Stimulated activated naive B cell treated with anti-CD40 and anti-IgM and Interleukin-4, amounts not matched to agents 10 μg/mL and 1 μg/mL and 100 μg/mL, for 72 hours (primary cell): ENCODE data around the gene WWP2.
"Not testable (repeated sequence)": the region's sequence is repeated elsewhere in the genome, so short reads cannot be mapped to it uniquely, and the experiment has no call there.

ENCODE experiments used
- ATAC-seq, 2 donors: fragments of 150-1000 bp; cut with Tn5 transposase; replicated peaks; 2 replicates each; pipeline ENCODE4 v1.10.0; 2021; ENCODE audit warnings: moderate library complexity in 1 of 2
- DNase-seq: peaks from one replicate; pipeline ENCODE4 v3.0.0; 2021
- H3K27ac Mint-ChIP-seq: one replicate; pipeline ENCODE4 v1.8.0; 2022; ENCODE audit warnings: mild to moderate bottlenecking, mixed read lengths
- H3K27me3 Mint-ChIP-seq, 2 donors: one replicate each; pipeline ENCODE4 v1.8.0; 2022; ENCODE audit warnings: mixed read lengths in 2 of 2
- H3K36me3 Mint-ChIP-seq, 2 donors: one replicate each; pipeline ENCODE4 v1.8.0; 2022; ENCODE audit warnings: mixed read lengths in 2 of 2, mild to moderate bottlenecking in 1 of 2
- H3K4me1 Mint-ChIP-seq, 2 donors: one replicate each; pipeline ENCODE4 v1.8.0; 2022; ENCODE audit warnings: mixed read lengths in 2 of 2, mild to moderate bottlenecking in 1 of 2
- H3K4me3 Mint-ChIP-seq, 2 donors: one replicate each; pipeline ENCODE4 v1.8.0; 2022; ENCODE audit warnings: mild to moderate bottlenecking in 2 of 2, mixed read lengths in 2 of 2, moderate library complexity in 1 of 2
- H3K9me3 Mint-ChIP-seq, 2 donors: one replicate each; pipeline ENCODE4 v1.8.0; 2022; ENCODE audit warnings: mixed read lengths in 2 of 2, mild to moderate bottlenecking in 1 of 2

Gene WWP2

GRCh38 chr16:69838489-69838888 is 76.4 kb downstream of the WWP2 start:
- Mint-ChIP-seq H3K4me1 (peaks cover under 1 to 1% of the 10 kb centered on the region in 2 donors), H3K36me3 (peaks cover 32 to 53% of the 10 kb centered on the region in 2 donors), H3K27me3 (no peaks in the 10 kb centered on the region), H3K9me3 (no peaks in the 10 kb centered on the region), H3K4me3 (no peak overlapping the region), H3K27ac (no peak overlapping the region)
- DNase-seq, result no peak
- ATAC-seq, result no peak

- H3K4me3 Mint-ChIP-seq, result no peak overlapping the region
- no peak overlapping the region for H3K27ac Mint-ChIP-seq
- H3K36me3 Mint-ChIP-seq, result peaks cover 32 to 55% of the 10 kb centered on the region in 2 donors
- H3K9me3 Mint-ChIP-seq, result no peaks in the 10 kb centered on the region
- H3K27me3 Mint-ChIP-seq, result no peaks in the 10 kb centered on the region
- no peaks in the 10 kb centered on the region for H3K4me1 Mint-ChIP-seq
- ATAC-seq (no peak), DNase-seq (no peak)
These were observed 77.1 kb downstream of the WWP2 start for GRCh38 chr16:69839240-69839688.

GRCh38 chr16:69839798-69840409 is 77.8 kb downstream of the WWP2 start:
- no peak for ATAC-seq
- H3K27me3 Mint-ChIP-seq, result no peaks in the 10 kb centered on the region
- H3K27ac Mint-ChIP-seq, result no peak overlapping the region
- peaks cover 33 to 56% of the 10 kb centered on the region in 2 donors for H3K36me3 Mint-ChIP-seq
- H3K9me3 Mint-ChIP-seq, result no peaks in the 10 kb centered on the region
- no peaks in the 10 kb centered on the region for H3K4me1 Mint-ChIP-seq
- no peak overlapping the region for H3K4me3 Mint-ChIP-seq
- DNase-seq, result no peak

GRCh38 chr16:69840975-69841374 is 78.8 kb downstream of the WWP2 start:
- no peaks in the 10 kb centered on the region for H3K4me1 Mint-ChIP-seq
- ATAC-seq (no peak), DNase-seq (no peak)
- H3K4me3 Mint-ChIP-seq, result no peak overlapping the region
- no peaks in the 10 kb centered on the region for H3K27me3 Mint-ChIP-seq
- H3K9me3 Mint-ChIP-seq, result no peaks in the 10 kb centered on the region
- no peak overlapping the region for H3K27ac Mint-ChIP-seq
- peaks cover 35 to 60% of the 10 kb centered on the region in 2 donors for H3K36me3 Mint-ChIP-seq

GRCh38 chr16:69844441-69844840 is 82.3 kb downstream of the WWP2 start:
- Mint-ChIP-seq H3K4me1 (no peaks in the 10 kb centered on the region), H3K9me3 (no peaks in the 10 kb centered on the region), H3K27ac (no peak overlapping the region), H3K4me3 (no peak overlapping the region), H3K27me3 (no peaks in the 10 kb centered on the region), H3K36me3 (peaks cover 43 to 68% of the 10 kb centered on the region in 2 donors)
- DNase-seq (no peak), ATAC-seq (no peak)

GRCh38 chr16:69845181-69845580 is 83.0 kb downstream of the WWP2 start:
- ATAC-seq, result no peak

GRCh38 chr16:69847643-69848042 is 85.5 kb downstream of the WWP2 start:
- H3K27me3 Mint-ChIP-seq, result no peaks in the 10 kb centered on the region
- peaks cover 29 to 55% of the 10 kb centered on the region in 2 donors for H3K36me3 Mint-ChIP-seq
- H3K4me3 Mint-ChIP-seq, result no peak overlapping the region
- H3K4me1 Mint-ChIP-seq, result peaks cover 0 to 2% of the 10 kb centered on the region in 2 donors
- DNase-seq, result no peak
- no peaks in the 10 kb centered on the region for H3K9me3 Mint-ChIP-seq
- H3K27ac Mint-ChIP-seq, result no peak overlapping the region
- ATAC-seq, result no peak

More at GRCh38 chr16:69845181-69845580, 83.0 kb downstream of the WWP2 start:
- Mint-ChIP-seq H3K27ac (no peak overlapping the region), H3K4me1 (no peaks in the 10 kb centered on the region), H3K4me3 (no peak overlapping the region), H3K27me3 (no peaks in the 10 kb centered on the region), H3K36me3 (peaks cover 39 to 63% of the 10 kb centered on the region in 2 donors), H3K9me3 (no peaks in the 10 kb centered on the region)
- DNase-seq, result no peak

GRCh38 chr16:69848637-69849545 is 86.8 kb downstream of the WWP2 start:
- Mint-ChIP-seq H3K27me3 (no peaks in the 10 kb centered on the region), H3K4me1 (peaks cover 0 to 2% of the 10 kb centered on the region in 2 donors), H3K27ac (no peak overlapping the region), H3K36me3 (peaks cover 31 to 54% of the 10 kb centered on the region in 2 donors), H3K9me3 (no peaks in the 10 kb centered on the region), H3K4me3 (no peak overlapping the region)
- ATAC-seq (no peak), DNase-seq (no peak)

- Mint-ChIP-seq H3K9me3 (no peaks in the 10 kb centered on the region), H3K27me3 (no peaks in the 10 kb centered on the region), H3K36me3 (peaks cover 36 to 55% of the 10 kb centered on the region in 2 donors), H3K27ac (no peak overlapping the region), H3K4me1 (peaks cover 4 to 6% of the 10 kb centered on the region in 2 donors), H3K4me3 (no peak overlapping the region)
- DNase-seq (no peak), ATAC-seq (no peak)
These were observed 89.5 kb downstream of the WWP2 start for GRCh38 chr16:69851491-69852240.

GRCh38 chr16:69852815-69853214 is 90.7 kb downstream of the WWP2 start:
- Mint-ChIP-seq H3K36me3 (peaks cover 40 to 59% of the 10 kb centered on the region in 2 donors), H3K27ac (no peak overlapping the region), H3K27me3 (no peaks in the 10 kb centered on the region), H3K4me3 (no peak overlapping the region), H3K9me3 (no peaks in the 10 kb centered on the region), H3K4me1 (peaks cover 4 to 13% of the 10 kb centered on the region in 2 donors)
- DNase-seq (no peak), ATAC-seq (no peak)

GRCh38 chr16:69853481-69853880 is 91.3 kb downstream of the WWP2 start:
- Mint-ChIP-seq H3K9me3 (no peaks in the 10 kb centered on the region), H3K27me3 (no peaks in the 10 kb centered on the region), H3K36me3 (peaks cover 38 to 57% of the 10 kb centered on the region in 2 donors), H3K4me1 (peaks cover 4 to 13% of the 10 kb centered on the region in 2 donors), H3K4me3 (no peak overlapping the region), H3K27ac (no peak overlapping the region)
- DNase-seq, result no peak
- no peak for ATAC-seq

- H3K9me3 Mint-ChIP-seq, H3K27me3 Mint-ChIP-seq, DNase-seq, ATAC-seq, H3K4me3 Mint-ChIP-seq, H3K27ac Mint-ChIP-seq: not testable (repeated sequence)
- peaks cover 6 to 13% of the 10 kb centered on the region in 2 donors for H3K4me1 Mint-ChIP-seq
- peaks cover 41 to 57% of the 10 kb centered on the region in 2 donors for H3K36me3 Mint-ChIP-seq
These were observed 92.6 kb downstream of the WWP2 start for GRCh38 chr16:69854776-69855175.

- H3K4me3 Mint-ChIP-seq, result no peak overlapping the region
- ATAC-seq (no peak), DNase-seq (no peak)
- no peaks in the 10 kb centered on the region for H3K9me3 Mint-ChIP-seq
- peaks cover 4 to 13% of the 10 kb centered on the region in 2 donors for H3K4me1 Mint-ChIP-seq
- no peak overlapping the region for H3K27ac Mint-ChIP-seq
- no peaks in the 10 kb centered on the region for H3K27me3 Mint-ChIP-seq
- peaks cover 49 to 57% of the 10 kb centered on the region in 2 donors for H3K36me3 Mint-ChIP-seq
These were observed 93.5 kb downstream of the WWP2 start for GRCh38 chr16:69855592-69855991.
